ENCODE measurements around the gene STARD13. TPM values are rescaled to one million over a fixed set of nuclear protein-coding genes. Genes with fewer than 3 reads are reported as not detected.

Gene STARD13
- total RNA-seq, 1 donor, result 28.2 TPM

GRCh38 chr13:33087790-33088189 is 197.8 kb downstream of the STARD13 start:
- no peaks in the 10 kb centered on the region for H4K20me1 ChIP-seq (ENCODE audit: insufficient read depth, low read length)
- peak overlapping the region; percentile 80 for H3K27ac ChIP-seq (ENCODE audit: low read depth, low read length)
- peaks cover 28% of the 10 kb centered on the region for H3K4me1 ChIP-seq (ENCODE audit: insufficient read depth, low read length)
- no peaks in the 10 kb centered on the region for H3K79me2 ChIP-seq (ENCODE audit: insufficient read depth, low read length)
- peak overlapping the region; percentile 46 for H3K4me3 ChIP-seq (ENCODE audit: insufficient read depth, low read length)
- H2AFZ ChIP-seq (ENCODE audit: low read length), result peak overlapping the region; percentile 17
- no peak for DNase-seq (ENCODE audit: insufficient read length, low spot score, missing footprints)
- no peaks in the 10 kb centered on the region for H3K27me3 ChIP-seq (ENCODE audit: insufficient read depth, low read length)
- no peaks in the 10 kb centered on the region for H3K36me3 ChIP-seq (ENCODE audit: insufficient read depth, low read length)
- H3K4me2 ChIP-seq (ENCODE audit: insufficient read depth, low read length), result peak overlapping the region; percentile 73
- no peak for TF ChIP-seq CTCF (IDR thresholded peaks at IDR 0.05; ENCODE audit: extremely low read depth, low read depth, low read length)
- no peaks in the 10 kb centered on the region for H3K9me3 ChIP-seq (ENCODE audit: low read depth, low read length)

- H4K20me1 ChIP-seq (ENCODE audit: insufficient read depth, low read length), result no peaks in the 10 kb centered on the region
- no peak for TF ChIP-seq CTCF (IDR thresholded peaks at IDR 0.05; ENCODE audit: extremely low read depth, low read depth, low read length)
- peaks cover 28% of the 10 kb centered on the region for H3K4me1 ChIP-seq (ENCODE audit: insufficient read depth, low read length)
- no peaks in the 10 kb centered on the region for H3K79me2 ChIP-seq (ENCODE audit: insufficient read depth, low read length)
- H3K9me3 ChIP-seq (ENCODE audit: low read depth, low read length), result no peaks in the 10 kb centered on the region
- peak overlapping the region; percentile 73 for H3K4me2 ChIP-seq (ENCODE audit: insufficient read depth, low read length)
- no peaks in the 10 kb centered on the region for H3K36me3 ChIP-seq (ENCODE audit: insufficient read depth, low read length)
- no peak for DNase-seq (ENCODE audit: insufficient read length, low spot score, missing footprints)
- H3K27ac ChIP-seq (ENCODE audit: low read depth, low read length), result peak overlapping the region; percentile 80
- H3K4me3 ChIP-seq (ENCODE audit: insufficient read depth, low read length), result peak overlapping the region; percentile 46
- H2AFZ ChIP-seq (ENCODE audit: low read length), result peak overlapping the region; percentile 72
- H3K27me3 ChIP-seq (ENCODE audit: insufficient read depth, low read length), result no peaks in the 10 kb centered on the region
These were observed 198.5 kb downstream of the STARD13 start for GRCh38 chr13:33087091-33087490.

- Histone ChIP-seq H4K20me1 (ENCODE audit: insufficient read depth, low read length) (no peaks in the 10 kb centered on the region), H3K36me3 (ENCODE audit: insufficient read depth, low read length) (no peaks in the 10 kb centered on the region), H3K27ac (ENCODE audit: low read depth, low read length) (no peak overlapping the region), H3K4me2 (ENCODE audit: insufficient read depth, low read length) (no peak overlapping the region), H3K9me3 (ENCODE audit: low read depth, low read length) (no peaks in the 10 kb centered on the region), H3K79me2 (ENCODE audit: insufficient read depth, low read length) (no peaks in the 10 kb centered on the region), H2AFZ (ENCODE audit: low read length) (no peak overlapping the region), H3K4me1 (ENCODE audit: insufficient read depth, low read length) (peaks cover 34% of the 10 kb centered on the region), H3K4me3 (ENCODE audit: insufficient read depth, low read length) (no peak overlapping the region), H3K27me3 (ENCODE audit: insufficient read depth, low read length) (no peaks in the 10 kb centered on the region)
- no peak for TF ChIP-seq CTCF (IDR thresholded peaks at IDR 0.05; ENCODE audit: extremely low read depth, low read depth, low read length)
- no peak for DNase-seq (ENCODE audit: insufficient read length, low spot score, missing footprints)
These were observed 202.5 kb downstream of the STARD13 start for GRCh38 chr13:33083054-33083453.

GRCh38 chr13:33081666-33082065 is 203.9 kb downstream of the STARD13 start:
- DNase-seq (ENCODE audit: insufficient read length, low spot score, missing footprints), result no peak
- Histone ChIP-seq H4K20me1 (ENCODE audit: insufficient read depth, low read length) (no peaks in the 10 kb centered on the region), H3K4me1 (ENCODE audit: insufficient read depth, low read length) (peaks cover 20% of the 10 kb centered on the region), H3K4me3 (ENCODE audit: insufficient read depth, low read length) (no peak overlapping the region), H3K79me2 (ENCODE audit: insufficient read depth, low read length) (no peaks in the 10 kb centered on the region), H3K4me2 (ENCODE audit: insufficient read depth, low read length) (peak overlapping the region; percentile 72), H3K36me3 (ENCODE audit: insufficient read depth, low read length) (no peaks in the 10 kb centered on the region), H3K27me3 (ENCODE audit: insufficient read depth, low read length) (no peaks in the 10 kb centered on the region), H2AFZ (ENCODE audit: low read length) (peak overlapping the region; percentile 30), H3K27ac (ENCODE audit: low read depth, low read length) (peak overlapping the region; percentile 59), H3K9me3 (ENCODE audit: low read depth, low read length) (no peaks in the 10 kb centered on the region)
- TF ChIP-seq CTCF (IDR thresholded peaks at IDR 0.05; ENCODE audit: extremely low read depth, low read depth, low read length), result no peak
